ENCODE data around the gene STX11.

Gene STX11

DNA sequence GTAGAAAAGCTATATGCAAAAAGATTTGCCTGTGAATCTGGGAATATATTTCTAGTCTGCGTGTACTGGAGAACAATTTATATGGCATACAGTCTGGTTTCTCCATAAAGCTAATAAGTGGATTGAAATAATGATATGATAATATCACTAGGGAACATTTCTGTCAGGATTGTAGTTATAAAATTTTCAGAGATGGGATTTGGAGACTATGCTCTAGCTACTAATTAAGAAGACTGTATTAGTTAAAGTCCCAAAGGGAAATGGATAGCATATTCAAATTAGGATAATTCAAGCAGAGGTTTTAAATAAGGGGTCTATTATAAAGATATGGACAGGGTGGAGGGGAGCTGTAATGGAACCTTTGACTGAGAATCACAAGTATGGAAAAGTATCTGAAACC lies 7.2 kb upstream of the STX11 start:
- no peak for DNase-seq

DNA sequence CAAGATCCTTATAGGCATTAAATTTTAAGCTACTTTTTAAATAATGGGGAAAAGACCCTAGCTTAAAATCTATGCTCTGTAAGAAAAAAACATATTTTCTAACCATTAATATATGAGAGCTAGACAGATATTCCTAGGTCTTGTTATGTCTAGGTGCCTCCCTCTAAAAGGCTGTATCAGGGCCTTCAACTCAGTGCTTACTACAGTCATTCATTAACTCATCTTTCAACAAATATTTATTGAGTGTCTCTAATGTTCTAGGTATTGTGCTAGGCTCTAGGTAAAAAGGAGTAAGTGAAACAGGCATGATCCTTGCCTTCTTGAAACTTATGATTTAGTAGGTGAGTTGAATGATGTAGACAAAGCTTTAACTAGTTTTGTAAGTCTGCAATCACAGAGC lies 6.4 kb upstream of the STX11 start:
- no peak for DNase-seq

DNA sequence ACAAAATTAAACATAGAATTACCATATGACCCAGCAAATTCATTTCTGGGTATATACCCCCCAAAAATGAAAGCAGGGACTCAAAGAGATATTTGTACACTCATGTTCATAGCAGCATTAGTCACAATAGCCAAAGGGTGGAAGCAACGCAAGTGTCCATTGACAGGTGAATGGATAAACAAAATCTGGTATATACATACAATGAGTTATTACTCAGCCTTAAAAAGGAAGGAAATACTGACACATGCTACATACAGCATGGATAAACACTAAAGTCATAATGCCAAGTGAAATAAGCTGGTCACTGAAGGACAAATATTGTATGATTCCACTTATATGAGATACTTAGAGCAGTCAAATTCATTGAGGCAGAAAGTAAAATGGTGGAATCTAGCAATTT lies 5.3 kb upstream of the STX11 start:
- DNase-seq = no peak

DNA sequence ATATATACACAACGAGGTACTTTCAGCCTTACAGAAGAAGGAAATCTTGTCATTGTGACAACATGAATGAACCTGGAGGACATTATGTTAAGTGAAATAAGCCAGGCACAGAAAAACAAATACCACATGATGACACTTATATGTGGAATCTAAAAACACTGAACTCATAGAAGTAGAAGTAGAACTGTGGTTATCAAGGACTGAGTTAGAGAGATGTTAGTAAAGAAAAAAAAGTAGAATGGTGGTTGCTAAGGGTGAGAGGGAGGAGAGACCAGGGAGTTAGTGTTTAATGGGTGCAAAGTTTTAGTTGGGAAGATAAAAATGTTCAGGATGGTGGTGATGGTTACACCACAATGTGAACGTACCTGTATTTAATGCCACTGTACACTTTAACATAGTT lies 4.8 kb upstream of the STX11 start:
- DNase-seq = no peak

DNA sequence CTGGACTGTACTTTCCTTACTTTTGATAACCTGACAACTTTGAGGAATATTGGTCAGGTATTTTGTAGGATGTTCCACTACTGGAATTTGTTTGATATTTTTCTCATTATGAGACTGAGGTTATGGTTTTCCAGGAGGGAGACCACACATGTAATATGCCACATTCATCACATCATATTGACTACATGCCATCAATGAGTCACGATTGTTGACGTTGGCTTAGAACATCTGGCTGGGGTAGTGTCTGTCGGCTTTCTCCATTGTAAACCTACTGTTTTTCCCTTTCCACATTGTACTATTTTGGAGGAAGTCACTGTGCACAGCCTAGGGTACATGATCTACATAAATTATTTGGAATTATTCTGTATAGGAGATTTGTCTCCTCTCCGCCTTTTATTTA lies 1.4 kb upstream of the STX11 start:
- DNase-seq = no peak

DNA sequence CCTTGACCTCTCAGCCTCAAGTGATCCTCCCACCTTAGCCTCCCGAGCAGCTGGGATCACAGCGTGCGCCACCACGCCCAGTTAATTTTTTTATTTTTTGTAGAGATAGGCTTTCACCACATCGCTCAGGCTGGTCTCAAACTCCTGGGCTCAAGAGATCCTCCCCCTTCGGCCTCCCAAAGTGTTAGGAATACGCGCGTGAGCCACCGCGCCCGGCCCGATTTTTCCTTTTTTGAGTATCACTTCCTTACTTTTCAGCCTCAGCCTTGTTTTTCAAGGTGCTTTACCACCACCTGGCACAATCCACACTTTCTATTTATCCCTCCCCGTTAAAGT lies 791 bp upstream of the STX11 start:
- DNase-seq = no peak

DNA sequence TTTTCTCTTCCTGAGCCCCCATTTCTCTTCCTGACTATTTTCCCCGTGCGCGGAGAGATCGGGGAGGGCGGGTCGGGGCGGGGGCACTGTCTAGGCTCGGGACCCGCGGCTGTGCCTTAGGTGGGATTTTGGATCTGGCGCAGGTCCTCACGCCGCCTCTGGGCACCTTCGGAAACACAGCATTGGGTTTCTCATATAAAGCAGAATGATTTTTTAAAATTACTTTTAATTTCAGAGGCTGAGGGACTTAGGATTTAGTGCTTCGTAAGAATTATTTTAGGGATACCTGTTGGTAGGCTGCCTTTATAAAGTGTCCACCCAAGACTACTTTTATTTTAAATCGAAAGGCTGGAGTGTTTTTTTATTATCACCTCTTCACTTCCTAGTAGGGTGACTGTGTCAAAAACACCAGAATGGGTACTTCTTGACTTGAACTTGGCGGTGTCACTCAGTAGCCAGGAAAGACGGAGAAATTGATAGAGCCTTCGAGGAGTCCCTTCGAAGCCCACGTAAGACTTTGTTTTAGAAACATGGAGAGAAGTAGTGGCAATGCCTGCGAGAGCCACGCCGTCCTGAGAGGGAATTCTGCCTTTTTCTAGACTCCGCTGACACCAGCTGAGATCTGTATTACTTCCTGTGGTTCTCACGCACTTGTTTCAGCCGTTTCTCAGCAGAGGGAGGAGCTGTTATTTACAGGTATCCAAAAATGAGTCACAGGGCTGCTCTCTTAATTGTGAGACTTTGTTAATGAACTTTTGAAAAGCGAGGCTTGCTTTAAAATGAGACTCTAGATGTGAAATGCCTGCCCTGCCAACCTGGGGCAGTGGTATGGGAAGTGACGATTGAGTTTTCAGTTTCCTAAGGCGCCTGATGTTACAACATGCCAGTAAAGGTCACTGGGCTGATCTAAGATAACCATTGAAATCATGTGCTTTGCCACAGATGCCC lies 667 bp downstream of the STX11 start:
- no peak for DNase-seq

DNA sequence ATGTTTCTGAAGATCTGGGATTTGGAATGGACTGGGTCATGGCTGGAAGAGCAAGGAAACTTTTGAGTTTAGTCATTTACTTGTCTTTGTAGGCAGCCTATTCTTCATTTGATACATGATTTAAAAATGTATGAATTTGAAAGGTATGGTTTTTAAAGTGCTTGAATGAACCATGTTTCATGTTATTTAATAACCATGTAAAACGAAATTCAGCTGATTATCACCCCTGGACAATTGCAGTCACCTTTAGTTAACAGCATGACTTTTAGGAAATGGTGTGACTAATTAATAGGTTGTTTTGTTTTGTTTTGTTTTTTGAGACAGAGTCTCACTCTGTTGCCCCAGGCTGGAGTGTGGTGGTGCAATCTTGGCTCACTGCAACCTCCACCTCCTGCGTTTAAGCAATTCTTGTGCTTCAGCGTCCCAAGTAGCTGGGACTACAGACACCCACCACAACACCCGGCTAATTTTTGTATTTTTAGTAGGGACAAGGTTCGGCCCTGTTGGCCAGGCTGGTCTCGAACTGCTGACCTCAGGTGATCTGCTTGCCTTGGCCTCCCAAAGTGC lies 2.1 kb downstream of the STX11 start:
- no peak for DNase-seq

DNA sequence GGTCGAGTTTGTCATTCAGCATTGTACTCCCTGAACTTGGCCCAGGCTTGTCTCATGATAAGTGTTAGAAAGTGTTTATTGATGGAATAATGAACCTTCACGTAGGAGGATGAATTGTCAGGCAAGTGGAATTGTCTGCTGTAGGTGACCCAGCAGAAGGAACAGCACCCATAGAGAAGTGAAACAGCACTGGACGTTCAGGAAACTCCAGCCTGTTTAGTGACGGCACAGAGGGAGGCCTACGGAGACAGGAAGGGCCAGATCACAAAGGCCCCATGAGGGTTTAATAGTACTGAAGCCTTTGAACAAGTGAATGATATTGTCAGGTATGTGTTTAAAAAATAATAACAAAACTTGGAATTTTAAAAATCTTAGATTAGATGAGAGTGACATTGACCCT lies 2.9 kb downstream of the STX11 start:
- DNase-seq = no peak

DNA sequence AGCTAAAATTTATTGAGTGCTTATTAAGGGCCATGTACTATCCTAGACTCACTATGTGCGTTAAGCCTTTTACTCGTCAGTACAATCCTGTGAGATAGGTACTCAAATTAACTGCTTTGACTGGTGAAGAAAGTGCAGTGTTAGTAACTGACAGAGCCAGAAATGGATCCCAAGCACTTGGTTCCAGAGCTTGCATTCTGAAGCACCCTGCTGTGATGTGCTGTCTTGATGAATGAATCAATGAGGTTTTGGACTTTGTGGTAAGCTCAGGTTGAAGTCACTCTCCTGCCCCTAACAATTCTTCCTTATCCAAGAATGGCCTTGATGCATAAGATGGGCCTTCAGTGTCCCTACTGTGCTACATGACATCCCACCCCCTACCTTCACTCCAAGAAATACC lies 3.7 kb downstream of the STX11 start:
- no peak for DNase-seq

DNA sequence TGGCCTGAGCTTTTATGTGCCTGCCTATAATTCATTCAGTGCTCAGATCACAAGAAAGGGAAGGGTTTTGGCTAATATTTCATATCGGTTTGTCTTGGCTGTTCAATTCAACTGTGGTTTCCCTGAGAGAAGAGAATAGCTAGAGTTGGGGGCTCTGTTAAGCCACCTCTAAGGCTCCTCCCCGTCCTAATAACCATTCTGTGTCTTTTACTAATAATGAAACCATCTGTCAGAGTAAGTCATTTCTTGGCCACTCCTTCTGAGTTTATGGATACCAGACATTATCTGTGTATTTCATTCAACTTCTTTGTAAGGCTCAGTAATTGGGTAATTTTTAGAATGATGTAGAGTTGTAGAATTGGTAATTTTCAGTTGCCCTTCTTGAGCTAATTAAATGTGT lies 5.2 kb downstream of the STX11 start:
- DNase-seq = no peak

DNA sequence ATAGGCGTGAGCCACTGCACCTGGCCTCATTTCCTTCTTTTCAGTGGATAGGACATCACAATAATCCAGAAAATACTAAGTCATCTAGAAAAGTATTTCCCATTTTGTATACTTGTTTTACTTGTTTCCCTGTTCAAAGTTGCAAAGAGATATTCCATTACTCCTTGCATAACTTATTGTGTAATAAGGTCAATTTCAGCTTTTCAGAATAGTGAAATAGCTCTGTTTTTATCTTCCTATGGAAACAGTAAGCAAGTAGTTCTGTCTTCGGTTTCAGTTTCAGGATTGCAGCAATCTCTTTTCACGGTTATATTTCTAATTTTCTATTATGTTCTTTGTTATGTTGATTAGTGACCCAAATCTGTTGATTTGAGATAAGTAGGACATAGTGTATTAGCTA lies 6.0 kb downstream of the STX11 start:
- DNase-seq = no peak

DNA sequence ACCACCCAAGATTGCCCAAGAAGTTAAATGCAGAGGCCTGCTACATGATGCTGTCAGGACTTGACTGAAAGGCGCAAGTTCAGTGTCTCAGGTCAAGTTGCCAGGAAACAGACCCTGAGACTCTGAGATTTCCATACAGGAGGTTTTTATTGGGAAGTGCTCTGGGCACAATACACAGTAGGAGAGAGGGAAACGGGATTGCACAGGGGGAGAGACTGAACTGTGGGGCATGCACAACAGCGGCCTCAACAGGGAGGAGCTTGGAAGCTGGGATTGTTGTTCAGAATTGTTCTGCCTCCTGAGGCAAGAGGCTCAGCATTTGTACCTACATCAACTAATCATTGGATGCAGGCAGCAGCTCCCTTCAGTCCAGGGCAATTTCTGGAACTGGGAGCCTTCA lies 6.7 kb downstream of the STX11 start:
- DNase-seq = no peak

DNA sequence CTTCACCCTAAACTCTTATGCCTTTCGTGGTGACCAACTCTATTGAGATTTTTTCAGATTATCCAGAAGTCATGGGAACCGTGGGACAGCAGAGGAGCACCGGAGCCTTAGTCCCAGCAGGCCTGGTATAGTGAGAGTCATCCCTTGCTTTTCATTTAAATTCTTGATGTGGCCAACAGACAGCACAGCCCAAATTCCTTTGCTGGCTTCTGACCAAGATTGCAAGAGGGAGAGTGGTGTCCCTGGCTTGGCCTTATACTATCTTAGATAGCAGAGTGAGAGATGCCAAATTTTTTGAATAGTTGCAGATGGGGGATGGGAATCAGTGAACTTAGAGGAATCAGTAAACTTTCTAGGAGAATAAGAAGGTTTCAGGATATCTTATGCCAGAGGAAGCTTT lies 7.8 kb downstream of the STX11 start:
- DNase-seq = no peak

DNA sequence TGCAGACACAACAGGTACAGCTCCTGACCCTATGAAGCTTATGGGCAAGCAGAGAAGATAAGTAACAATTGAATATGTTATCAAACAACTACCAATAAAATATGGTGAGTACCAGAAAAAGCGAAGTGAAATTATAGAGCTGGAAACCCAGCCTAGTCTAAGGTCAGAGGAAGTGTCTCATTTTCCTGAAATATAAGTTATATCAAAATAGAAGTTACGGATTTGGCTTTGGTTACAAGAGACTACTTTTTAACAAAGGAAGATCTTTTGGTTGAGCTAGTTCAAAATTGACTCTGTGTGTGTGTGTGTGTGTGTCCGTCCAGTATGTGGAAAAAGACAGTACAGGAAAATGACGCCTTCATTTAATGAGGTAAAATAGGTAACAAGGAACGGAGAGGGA lies 8.9 kb downstream of the STX11 start:
- no peak for DNase-seq

DNA sequence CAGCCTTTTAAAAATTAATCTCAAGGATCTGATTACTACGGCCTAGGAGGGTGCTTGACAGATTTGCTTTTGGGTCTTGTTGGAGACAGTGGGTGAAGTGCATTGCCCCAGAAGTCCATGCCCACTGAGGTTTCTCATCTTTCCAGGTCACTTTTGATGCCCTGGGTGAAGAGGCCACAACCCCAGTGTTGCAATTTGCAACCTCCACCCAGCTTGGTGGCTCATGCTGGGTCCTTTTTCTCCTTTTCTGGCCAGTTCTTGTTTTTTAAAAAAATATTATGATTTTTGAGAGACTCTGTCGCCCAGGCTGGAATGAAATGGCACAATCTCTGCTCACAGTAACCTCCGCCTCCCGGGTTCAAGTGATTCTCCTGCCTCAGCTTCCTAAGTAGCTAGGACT lies 9.4 kb downstream of the STX11 start:
- no peak for DNase-seq

DNA sequence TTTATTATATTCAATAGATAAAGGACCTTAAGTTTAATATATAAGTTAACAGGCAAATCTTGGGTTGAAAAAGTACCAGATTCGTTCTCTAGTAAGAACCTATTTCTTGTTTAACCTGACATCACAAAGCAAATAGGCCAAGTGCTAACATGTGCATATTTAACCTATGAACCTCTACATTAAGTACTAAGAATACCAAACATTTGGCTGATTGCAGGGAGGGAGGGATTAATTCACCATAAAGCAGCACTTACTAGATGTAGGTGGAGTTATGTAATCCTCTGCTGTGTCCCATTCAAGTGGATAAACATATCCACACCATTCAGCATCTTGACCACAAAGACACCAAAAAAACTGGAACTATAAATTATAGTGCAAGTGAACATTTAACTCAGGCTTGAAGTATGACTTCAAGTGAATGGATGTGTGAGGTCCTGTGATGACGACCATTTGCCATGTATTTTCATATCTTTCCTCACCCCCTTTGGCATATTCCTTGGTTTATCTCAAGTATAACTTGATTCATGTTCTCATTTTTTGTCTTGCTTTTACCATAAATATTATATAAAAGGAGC lies 10.2 kb downstream of the STX11 start:
- DNase-seq = no peak

DNA sequence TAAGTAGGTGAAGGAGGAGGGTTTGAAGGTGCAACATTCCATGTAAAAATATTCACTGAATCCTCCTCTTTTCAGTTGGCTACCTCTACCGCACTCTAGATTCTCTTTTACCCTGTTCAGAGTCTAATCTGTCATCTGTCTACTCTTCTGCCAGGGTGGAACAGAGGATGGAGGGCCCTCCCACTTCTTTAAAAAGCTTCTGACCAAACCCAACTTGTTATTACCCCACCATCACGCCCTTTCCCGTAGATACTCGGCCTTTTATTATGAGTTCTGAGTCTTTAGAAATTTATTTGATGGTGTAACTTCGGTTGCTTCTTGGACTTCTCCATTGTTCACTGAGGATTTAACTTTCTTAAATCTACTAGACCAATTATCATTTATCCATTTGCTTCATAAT lies 11.7 kb downstream of the STX11 start:
- no peak for DNase-seq

DNA sequence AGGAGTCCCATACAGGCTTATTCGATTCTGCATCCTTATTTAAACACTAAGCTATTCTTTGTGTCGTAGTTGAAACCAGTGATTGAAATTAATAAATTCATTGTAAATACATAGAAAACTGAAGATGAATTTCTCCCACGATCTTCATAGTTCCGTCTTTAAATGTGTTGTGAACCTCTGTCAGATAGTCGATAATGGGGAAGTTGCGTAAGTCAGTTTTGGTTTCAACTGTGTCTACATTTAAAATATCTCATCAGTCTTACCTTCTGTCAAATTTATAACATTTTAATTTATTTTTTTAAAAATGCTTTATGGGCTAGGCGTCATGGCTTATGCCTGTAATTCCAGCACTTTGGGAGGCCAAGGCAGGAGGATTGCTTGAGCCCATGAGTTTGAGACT lies 12.7 kb downstream of the STX11 start:
- no peak for DNase-seq

DNA sequence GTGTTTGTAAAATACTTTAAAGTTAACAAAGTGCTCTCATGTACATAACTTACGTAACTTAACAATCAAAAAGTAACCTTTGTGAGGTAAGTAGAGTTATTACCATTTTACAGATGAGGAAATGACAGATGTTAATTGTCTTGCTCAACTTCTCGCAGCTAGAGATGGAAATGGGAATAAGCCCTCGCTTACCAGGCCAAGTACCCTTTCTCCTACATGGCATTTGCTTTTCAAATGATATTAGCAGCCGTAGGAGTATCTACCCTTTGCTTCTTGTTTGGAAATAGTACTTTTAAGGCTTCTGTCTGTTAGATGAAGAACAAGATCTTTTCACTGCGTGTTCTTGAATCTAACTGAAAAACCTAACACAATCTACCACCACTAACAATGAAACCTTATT lies 15.5 kb downstream of the STX11 start:
- DNase-seq = no peak

DNA sequence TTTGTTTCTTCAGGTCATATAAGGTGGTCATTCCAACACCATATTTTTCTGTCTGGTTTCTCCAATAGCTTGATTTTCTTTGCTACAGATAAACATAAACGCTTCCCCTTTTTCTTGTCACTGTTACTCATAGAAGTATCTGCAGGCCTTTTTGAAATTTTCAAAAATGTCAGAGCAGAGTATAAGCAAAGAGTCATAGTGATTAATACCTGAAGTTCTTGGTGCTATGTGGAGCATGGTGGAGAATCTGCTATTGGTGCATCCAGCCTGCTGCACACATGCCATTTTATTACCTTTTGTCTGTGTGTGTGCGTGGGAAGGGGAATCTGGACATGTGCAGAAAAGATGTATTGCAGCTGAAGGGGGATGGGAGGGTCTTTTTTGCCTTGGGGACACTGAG lies 19.7 kb downstream of the STX11 start:
- no peak for DNase-seq

DNA sequence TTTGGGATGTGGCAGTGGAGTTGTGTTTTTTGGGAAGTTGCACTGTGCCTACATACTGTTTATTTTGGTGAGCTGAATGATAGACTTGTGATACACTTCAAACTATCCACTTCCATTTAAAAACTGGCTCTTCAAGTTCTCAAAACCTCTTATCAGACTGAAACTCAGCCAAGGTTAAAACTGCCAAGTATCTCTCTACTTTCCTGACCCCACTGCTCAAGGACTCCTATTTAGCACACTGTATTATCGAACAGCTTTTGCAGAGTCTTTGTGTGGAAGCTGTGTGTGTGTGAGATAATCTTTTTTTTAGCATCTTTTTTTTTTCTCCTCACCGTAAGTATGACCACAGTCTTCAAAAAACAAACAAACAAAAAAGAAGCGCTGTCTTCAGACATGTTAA lies 21.1 kb downstream of the STX11 start:
- DNase-seq = no peak

DNA sequence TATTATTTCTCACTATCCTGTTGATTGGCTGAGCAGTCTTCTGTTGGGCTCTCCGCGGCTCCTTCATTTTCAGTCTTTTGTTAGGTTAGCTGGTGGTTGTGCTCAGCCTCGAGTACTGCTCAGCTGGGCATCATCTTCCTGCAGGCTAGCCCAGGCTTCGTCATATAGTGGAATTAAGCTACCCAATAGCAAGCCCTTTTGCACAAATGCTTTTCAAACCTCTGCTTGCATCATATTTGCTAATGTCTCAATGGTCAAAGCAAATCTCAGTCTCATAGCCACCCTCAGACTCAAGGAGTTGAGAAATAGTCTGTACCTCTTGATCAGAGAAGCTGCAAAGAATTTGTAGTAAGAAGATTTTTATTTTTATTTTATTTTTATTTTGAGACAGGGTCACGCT lies 23.7 kb downstream of the STX11 start:
- no peak for DNase-seq

DNA sequence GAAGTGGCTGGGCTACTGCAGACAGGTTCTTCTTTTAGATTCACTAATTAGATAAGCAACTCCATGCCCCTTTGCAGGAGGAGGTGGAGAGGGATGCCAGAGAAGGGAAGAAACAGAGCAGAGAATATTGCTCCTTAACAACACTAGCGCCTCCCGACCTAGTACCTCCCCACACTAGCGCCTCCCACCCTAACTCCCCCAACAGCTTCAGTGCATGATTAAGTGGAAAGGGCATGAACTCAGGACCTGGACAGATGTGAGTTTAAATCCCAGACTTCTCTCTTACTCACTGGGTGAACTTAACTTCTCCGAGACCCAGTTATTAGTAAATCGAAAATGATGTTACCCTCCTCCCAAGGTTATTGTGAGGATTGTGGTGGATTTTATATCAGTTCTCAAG lies 25.7 kb downstream of the STX11 start:
- DNase-seq = no peak

DNA sequence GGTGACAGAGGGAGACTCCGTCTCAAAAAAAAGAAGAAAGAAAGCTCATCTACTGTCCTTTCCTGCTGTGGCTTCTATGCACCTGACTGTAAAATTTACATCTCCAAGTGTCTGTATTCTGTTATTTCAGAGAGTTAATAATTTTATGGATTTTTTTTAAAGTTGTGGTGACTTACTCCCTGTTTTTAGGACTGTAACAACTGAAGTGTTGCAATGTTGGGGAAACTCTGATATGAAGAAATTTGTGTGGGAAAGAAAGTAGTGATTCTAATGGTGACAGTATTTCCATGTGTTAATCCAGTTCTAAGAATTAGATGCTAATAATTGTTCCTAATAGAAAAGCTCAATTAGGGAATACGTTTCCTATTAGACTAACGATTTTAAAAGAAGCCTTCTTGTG lies 27.4 kb downstream of the STX11 start:
- no peak for DNase-seq

All from NCI-H1694 treated with DMSO at 0.1 percent for 48 hours (cell line).